Activated naive CD4-positive, alpha-beta T cell treated with anti-CD3 and anti-CD28 coated beads, Interleukin-2, amount 50 U/mL, for 16 hours (primary cell): ENCODE measurements around the gene NT5E.

Source experiments
- DNase-seq: peaks from one replicate; pipeline ENCODE4 v3.0.0-alpha.2; 2020

The NT5E gene

DNA sequence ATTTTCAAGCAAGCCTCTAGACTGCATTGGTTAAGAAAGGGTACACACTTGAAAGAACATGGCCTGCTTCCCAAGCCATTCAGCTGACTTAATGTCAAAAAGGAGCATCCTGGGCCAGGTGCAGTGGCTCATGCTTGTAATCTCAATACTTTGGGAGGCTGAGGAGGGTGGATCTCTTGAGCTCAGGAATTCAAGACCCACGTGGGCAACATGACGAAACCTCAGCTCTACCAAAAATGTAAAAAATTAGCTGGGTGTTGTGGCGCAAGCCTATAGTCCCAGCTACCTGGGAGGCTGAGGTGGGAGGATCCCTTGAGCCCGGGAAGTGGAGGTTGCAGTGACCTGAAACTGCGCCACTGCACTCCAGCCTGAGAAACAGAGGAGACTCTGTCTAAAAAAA lies 26.9 kb upstream of the NT5E start:
- DNase-seq = no peak

DNA sequence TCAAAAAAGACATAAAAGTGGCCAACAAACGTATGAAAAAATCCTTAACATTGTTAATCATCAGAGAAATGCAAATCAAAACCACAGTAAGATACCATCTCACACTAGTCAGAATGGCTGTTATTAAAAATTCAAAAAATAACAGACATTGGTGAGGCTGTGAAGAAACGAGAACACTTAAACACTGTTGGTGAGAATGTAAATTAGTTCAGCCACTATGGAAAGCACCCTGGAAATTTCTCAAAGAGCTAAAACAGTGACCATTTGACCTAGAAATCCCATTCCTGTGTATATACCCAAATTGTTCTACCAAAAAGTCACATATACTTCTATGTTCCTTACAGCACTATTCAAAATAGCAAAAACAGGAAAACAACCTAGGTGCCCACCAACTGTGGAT lies 24.9 kb upstream of the NT5E start:
- DNase-seq = no peak

DNA sequence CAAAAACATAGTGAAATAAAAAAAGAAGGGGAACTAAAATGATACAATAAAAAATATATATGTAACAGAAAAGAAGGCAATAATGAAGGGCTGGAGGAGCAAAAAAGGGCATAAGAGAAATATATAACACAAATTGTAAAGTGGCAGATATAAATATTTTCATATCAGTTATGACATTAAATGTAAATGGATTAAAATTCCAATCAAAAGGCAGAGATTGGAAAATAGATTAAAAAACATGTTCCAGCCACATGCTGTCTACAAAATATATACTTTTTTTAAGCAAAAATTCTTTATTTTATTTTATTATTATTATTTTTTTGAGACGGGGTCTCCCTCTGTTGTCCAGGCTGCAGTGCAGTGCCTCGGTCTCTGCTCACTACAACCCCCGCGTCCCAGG lies 23.9 kb upstream of the NT5E start:
- DNase-seq = no peak

DNA sequence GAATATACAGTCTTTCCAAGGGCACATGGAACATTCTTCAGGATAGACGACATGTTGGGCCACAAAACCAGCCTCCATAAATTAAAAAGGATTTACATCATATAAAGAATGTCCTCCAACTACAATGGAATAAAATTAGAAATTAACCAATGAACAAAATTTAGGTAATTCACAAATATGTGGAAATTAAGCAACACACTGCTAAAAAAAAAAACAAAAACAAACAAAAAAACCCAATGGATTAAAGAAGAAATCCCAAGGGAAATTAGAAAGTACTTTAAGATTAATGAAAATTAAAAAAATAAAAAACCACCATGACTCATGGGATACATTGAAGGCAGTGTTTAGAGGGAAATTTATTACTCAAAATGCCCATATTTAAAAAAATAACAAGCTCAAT lies 21.4 kb upstream of the NT5E start:
- DNase-seq = no peak

DNA sequence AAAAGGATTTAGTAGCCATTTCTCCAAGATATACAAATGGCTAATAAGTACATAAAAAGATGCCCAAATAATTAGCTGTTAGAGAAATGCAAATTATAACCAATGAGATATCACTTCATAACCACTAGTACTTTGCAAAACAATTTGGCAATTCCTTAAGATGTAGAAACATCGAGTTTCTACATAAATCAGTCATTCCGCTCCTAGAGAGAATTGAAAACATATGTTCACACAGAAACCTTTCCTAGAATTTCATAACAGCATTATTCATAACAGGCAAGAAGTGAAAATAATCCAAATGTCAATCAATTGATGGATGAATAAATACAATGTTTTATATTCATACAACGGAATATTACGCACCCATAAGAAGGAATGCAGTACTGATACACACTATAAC lies 20.5 kb upstream of the NT5E start:
- DNase-seq = no peak

DNA sequence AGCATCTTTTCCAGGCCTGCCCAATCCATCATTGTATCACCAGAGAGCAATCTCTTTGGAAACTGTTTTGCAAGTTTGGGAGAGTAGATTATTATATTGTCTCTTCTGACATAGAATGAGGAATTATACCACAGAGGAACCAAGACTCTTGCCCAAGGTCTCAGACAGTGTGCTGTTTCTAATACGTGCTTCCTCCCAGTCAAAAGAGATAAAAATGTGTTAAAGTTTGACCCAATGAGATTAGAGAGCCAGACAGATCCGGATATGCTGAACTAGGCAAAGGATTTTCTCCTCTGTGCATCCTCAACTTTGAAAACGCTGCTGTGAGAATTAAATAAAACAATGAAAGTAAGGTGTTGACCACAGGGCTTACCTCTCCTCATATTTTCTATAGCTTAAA lies 18.6 kb upstream of the NT5E start:
- no peak for DNase-seq

DNA sequence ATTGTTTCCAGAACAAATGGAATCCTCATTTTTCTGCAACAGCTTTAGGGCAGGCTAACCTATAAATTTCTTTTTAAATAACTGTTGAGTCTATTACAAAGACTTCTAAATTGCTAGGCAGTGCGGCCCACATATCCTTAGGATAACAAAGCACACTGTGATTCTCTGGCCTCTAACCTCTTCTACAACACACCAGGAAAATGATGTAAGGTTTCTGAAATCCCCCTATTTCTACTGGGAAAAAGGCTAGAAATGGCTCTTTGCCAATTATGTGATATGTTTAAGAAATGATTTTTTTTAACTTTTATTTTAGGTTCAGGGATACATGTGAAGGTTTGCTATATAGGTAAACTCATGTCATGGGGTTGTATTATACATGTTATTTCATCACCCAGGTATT lies 17.3 kb upstream of the NT5E start:
- DNase-seq = no peak

DNA sequence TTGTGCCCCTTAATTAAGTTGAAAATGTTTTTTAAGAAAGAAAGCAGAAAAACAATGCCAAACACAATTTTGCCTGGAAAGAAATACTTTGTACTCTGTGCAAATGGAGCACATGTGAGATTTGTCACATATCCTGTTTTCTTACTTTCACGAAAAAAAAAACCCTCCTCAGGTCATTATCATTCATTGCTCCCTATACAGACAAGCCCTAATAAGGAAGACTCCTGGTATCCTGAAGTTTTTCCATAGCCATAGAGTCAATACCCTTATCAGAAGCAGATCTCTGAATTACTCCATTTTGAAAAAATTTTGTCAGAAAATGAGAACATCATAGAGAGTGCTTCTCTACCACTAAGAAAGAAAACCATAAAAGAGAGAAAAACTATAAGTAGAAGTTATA lies 14.0 kb upstream of the NT5E start:
- no peak for DNase-seq

DNA sequence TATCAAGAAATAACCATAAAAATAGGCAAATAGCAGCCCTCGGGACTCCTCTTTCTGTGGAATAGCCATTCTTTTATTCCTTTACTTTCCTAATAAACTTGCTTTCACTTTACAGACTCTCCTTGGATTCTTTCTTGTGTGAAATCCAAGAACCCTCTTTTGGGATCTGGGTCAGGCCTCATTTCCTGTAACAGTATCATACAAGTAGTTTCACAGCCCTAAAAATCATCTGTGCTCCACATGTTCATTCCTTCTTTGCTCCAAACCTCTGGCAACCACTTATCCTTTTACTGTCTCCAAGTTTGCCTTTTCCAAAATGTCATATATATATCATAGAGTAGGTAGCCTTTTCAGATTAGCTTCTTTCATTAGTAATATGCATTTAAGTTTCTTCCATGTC lies 13.5 kb upstream of the NT5E start:
- DNase-seq = no peak

DNA sequence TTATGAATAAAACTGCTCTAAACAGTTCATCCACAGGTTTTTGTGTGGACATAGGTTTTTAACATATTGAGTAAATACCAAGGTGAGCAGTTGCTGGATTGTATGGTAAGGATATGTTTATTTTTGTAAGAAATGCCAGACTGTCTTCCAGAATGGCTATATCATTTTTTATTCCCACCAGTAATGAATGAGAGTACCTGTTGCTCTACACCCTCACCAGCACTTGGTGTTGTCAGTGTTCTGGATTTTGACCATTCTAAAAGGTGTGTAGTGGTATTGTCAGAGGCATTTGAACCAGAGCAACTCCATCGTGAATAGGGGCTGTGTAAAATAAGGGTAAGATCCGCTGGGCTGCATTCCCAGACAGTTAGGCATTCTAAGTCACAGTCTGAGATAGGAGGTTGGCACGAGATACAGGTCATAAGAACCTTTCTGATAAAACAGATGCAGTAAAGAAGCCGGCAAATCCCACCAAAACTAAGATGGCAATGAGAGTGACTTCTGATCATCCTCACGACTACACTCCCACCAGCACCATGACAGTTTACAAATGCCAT lies 12.9 kb upstream of the NT5E start:
- no peak for DNase-seq

DNA sequence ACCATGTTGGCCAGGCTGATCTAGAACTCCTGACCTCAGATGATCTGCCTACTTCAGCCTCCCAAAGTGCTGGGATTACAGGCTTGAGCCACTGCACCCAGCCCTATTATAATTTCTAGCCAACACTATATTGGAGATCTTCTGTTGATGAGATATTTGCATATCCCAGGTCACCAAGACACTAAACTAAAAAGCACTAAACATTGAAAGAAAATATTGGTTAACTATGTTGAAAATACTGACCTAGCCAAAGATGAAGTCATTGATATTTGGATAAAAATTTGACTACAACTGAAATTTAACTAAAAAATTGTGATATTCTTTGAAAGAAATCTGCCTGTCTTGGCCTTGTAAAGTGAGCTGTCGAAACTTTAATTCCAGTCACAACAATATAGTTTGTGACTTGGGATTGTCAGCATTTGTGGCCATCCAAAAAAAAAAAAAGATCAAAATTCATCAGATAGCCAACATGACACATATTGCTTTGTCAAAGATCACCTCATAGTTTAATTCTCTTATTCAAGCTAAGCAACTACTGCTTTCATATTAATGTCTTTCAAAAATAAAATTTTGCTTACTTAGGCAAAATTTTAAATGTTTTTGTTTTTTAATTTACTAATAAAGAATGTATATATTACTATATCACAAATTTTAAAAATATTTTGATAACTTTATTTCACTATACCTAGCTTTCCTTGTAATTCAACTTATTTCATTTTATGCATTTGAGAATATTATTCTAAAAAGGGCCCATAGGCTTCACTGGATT lies 6.3 kb upstream of the NT5E start:
- no peak for DNase-seq

DNA sequence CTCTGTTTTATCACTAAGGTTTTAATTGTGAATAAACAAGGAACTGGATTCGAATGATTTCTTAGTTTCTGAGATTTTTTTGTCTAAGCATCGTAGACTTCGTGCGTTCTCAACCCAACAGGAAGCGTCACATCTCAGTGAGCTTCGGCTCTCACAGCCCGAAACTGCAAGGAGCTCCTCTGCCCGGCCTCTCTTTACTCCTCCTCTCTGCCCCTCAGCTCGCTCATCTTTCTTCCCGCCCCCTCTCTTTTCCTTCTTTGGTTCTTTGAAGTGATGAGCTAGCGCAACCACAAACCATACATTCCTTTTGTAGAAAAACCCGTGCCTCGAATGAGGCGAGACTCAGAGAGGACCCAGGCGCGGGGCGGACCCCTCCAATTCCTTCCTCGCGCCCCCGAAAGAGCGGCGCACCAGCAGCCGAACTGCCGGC lies 480 bp upstream of the NT5E start:
- peak; percentile 49 for DNase-seq

DNA sequence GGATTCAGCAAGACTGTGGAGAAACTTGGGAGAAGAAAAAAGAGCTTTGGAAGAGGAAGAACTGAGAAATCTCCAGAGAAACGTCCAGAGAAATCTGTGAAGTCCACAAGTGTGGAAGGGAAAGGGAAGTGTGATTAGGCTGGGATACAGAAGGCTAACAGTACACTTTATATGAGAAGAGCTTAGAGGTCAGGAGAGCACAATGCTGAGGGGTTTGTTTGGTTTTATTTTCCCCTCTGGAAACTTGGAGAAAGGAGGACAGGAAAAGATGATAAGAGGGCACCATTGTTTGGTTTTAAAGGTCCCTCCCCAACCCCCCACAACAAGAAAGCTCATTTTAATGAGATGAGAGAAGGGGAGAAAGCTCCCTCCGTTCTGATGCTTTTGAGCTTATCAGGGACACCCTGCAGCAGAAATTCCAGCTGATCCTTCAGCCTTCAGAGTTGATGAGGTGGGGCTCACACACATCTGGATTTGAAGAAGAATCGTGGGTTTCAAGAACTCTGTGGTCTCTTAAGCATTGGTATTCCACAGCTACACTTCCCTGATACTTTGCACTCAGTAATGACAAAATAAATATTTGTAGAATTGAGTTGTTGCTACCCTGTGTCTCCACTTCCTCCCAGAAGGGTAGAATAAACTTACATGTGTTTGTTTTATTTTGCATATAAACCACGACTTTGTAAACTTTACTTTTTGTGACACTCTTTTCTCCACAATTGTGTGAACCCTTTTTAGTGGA lies 1.9 kb downstream of the NT5E start:
- no peak for DNase-seq

DNA sequence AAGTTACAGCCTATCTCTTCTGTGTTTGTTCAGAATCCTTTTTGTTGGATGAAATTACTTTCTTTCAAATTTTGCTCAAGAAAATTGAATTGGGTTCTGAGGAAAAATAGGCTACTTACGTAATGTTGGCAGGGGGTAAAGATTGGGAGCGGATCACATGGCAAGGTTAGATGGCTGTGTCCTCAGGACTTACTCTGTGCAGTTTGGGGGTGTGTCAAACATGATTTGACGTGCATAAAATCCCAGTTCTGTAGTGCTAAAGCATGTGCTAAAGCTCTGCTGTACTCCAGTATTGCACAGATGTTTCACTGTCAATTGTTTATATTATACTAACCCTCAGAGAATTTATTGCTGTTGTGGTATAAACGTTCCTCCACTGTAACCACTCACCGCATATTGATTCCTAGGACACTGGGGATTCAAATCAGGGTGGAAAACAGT lies 2.6 kb downstream of the NT5E start:
- no peak for DNase-seq

DNA sequence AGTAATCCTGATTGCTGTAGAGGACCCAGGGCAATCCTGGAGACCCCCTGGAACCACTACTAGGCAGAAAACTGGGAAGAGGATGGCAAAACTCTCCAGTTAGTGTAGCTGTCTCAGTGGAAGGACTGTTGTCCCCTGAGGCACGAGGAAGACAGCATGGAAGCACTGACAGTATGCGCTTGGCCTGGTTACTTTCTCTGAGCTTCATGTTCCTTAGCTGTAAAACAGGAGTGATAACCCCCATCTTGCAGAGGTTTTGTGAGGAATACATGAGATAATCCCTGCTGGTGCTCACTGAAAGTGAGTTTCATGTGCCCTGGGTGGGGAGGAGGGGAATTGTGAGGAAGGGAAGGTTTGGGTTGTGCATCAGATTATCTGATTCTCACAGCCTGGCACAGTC lies 3.2 kb downstream of the NT5E start:
- no peak for DNase-seq

DNA sequence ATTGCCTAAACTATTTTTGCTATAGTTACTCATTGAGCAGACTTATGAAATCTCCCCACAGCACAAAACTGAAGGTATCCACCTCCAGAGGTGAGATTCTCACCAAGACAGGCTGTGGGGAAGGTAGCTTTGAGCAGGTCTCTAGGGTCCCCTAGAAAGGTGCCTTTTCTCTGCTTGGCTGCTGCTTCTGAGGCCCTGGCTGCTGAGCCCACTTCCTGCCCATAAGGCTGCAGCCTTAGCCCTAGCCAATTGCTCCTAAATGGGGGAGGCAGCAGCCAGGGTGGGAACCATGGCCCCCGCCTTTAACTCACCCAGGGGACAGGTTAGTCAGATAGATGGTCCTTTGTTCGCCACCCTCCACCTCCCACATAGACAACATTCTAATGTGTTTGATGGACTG lies 3.6 kb downstream of the NT5E start:
- no peak for DNase-seq

DNA sequence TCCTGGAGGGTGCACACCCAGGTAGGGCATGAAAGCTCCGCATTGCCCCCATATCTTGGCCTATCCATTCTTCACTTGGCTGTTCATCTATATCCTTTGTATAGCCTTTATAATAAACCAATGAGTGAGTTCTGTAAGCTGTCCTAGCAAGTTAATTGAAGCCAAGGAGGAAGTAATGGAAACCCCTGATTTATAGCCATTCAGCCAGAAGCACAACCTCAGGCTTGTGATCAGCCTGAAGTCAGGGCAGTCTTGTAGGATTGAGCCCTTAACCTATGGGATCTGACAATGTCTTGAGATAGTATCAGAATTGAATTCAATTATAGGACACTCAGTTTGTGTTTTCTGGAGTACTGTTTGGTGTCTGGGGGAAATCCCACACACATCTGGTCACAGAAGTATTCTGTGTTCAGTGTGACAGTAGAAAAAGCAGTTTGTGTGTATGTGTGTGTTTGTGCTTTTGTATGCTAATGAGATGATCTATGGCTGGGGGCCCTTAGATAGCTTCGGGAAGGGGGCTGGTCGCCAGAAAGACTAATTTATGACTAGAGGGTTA lies 5.7 kb downstream of the NT5E start:
- DNase-seq = no peak

DNA sequence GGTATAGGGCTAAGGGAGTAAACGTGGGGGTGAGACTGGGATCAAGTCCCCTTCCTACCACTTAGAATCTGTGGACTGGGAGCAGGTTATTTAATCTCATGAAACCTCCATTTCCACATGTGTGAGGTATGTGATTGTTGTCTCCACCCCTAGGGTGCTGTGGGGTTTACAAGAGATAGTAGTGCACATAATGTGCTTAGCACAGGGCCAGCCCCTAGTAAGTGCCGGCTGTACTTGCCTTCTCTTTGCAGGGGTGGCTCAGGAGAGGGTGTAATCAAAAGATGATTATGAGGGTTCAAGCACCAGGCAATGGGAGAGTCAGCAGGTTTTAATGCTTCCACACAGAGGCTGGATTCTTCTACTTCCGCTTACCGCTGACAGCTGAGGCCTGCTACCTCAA lies 6.9 kb downstream of the NT5E start:
- no peak for DNase-seq

DNA sequence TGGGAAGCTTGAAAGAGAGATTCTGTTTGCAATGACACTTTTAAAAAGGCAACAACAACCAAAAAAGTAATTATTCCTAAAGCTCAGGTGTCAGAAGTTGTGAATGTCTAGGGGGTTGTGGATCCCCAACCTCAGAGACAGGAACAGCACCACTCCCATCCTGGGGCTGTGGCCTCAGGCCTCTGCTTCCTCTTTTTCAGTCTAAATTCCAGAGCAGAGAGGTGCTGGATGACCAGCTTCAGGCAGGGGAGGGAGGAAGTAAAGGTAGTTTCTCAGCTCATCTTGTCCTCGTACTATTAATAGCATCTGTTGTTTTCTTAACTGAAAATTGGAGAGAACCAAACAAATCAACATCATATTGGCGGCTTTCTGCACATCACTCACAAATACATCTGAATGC lies 8.3 kb downstream of the NT5E start:
- no peak for DNase-seq

DNA sequence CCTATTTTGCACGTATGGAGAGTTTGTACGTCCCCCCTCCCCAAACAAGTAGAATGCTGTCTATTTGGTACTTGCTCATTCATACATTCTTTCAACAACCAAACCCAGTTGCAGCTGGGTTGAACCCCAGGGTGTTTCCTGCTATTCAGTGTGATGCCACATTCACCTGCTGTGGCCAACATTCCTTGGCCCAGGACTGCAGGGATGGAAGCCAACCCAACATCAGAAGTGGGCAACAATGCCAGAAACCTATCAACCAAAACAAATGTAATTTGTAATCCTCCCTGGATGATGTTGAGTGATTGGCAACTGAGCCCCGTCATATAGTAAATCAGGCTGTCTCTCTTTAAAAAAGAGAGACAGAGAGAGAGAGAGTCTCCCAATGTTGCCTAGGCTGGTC lies 8.9 kb downstream of the NT5E start:
- DNase-seq = no peak

DNA sequence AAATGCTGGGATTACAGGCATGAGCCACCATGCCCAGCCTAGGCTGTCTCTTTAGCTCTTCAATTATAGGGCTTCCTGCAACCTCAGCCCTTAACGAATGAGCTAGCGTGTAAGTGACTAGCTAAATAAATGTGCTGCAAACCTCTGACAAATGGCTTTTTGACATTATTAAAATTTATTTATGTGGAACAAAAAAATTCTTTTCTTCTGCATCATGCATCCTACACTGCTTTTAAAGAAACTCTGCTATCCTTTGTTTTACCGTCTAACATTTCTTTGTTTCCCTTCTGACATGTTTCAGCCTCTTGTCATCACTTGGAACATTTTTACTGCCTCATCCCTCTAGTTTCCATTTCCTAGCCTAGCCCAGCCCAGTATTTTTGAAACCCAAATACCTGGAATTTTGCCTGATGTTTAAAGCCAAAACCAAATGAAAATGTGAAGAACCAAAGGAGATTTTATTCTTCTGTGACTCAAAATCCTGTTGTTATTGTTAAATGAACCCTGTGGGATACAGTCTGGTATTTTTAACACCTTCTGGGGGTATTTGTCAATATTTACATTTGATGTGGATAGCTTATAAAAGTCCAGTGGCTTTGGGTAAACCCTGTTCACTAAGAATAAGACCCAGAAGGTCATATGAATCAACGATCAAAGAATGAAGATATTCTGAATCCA lies 9.5 kb downstream of the NT5E start:
- no peak for DNase-seq

DNA sequence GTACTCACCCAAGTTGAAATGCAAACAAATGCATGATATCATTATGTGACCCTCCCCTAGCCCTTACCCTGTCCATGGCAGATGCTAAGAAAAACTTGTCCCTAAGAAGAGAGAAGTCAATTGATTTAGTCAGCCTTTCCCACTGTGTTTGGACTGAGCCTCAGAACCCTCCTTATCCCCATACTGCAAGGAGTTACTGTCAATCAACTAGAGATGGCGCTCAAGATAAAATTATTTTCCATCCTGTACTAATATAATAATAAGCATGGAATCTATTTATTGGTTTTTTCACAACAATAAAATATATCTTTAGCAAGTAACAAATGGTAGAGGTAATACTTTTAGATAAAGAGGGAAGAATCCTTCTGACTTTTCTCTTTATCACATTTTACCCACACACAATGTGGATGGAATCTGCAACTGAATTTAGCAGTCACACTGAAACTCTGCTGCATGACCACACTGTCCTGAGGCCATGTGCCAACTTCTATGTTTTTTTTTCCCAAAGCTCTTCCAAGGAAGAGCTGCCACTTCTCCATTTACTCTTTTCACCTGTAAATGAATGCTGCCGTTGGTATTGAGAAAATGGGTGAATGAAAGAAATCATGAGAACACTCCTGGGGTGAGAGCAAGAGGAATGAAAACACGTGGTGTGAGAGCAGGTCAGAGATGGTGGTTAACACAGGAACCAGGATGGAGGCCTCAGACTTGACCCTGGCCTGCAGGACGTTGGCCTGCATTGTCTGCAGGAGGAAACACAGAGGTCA lies 10.5 kb downstream of the NT5E start:
- no peak for DNase-seq
